Loucy (cell line): ENCODE measurements around the gene CDH20.

Source experiments
- H2AFZ ChIP-seq: fragments of 200-600 bp; sonication (generic); 2 replicates; pipeline ENCODE4 v1.6.0; 2016; ENCODE audit warnings: antibody characterized with exemption, mild to moderate bottlenecking, low read length, moderate library complexity
- H3F3A ChIP-seq: fragments of 200-600 bp; 2 replicates; pipeline ENCODE4 v1.6.0; 2016; ENCODE audit warnings: antibody characterized with exemption, low read depth, mild to moderate bottlenecking
- H3K27me3 ChIP-seq: fragments of 200-600 bp; sonication (generic); 2 replicates; pipeline ENCODE4 v1.6.1; 2014; ENCODE audit warnings: low read length, mild to moderate bottlenecking; ENCODE audit not compliant: insufficient read depth, poor library complexity, severe bottlenecking
- H3K36me3 ChIP-seq: fragments of 200-600 bp; sonication (generic); 2 replicates; pipeline ENCODE4 v1.6.1; 2016; ENCODE audit warnings: low read length; ENCODE audit not compliant: insufficient read depth
- H3K4me1 ChIP-seq: fragments of 200-600 bp; sonication (generic); 2 replicates; pipeline ENCODE4 v1.5.1; 2014; ENCODE audit warnings: low read length, mild to moderate bottlenecking; ENCODE audit not compliant: insufficient read depth, poor library complexity, severe bottlenecking
- H3K4me2 ChIP-seq: fragments of 200-600 bp; sonication (generic); 2 replicates; pipeline ENCODE4 v1.6.0; 2014; ENCODE audit warnings: antibody characterized with exemption, low read length, low read depth, mild to moderate bottlenecking; ENCODE audit not compliant: poor library complexity, severe bottlenecking
- H3K4me3 ChIP-seq: fragments of 200-600 bp; sonication (generic); 2 replicates; pipeline ENCODE4 v1.5.1; 2014; ENCODE audit warnings: low read length, mild to moderate bottlenecking, mixed read lengths; ENCODE audit not compliant: poor library complexity, severe bottlenecking
- H3K79me2 ChIP-seq: fragments of 200-600 bp; sonication (generic); 2 replicates; pipeline ENCODE4 v1.6.1; 2014; ENCODE audit warnings: low read length; ENCODE audit not compliant: insufficient read depth
- H3K9ac ChIP-seq: fragments of 200-600 bp; sonication (generic); 2 replicates; pipeline ENCODE4 v1.6.0; 2014; ENCODE audit warnings: mild to moderate bottlenecking, low read depth, low read length, moderate library complexity; ENCODE audit not compliant: poor library complexity, severe bottlenecking
- H3K9me2 ChIP-seq: fragments of 200-600 bp; sonication (generic); replicated peaks from 2 replicates; pipeline ENCODE4 v1.6.1; 2016; ENCODE audit warnings: low read depth, low read length, mixed read lengths
- H3K9me3 ChIP-seq: fragments of 200-600 bp; sonication (generic); 2 replicates; pipeline ENCODE4 v1.6.1; 2014; ENCODE audit warnings: mild to moderate bottlenecking, antibody characterized with exemption, low read length, low read depth; ENCODE audit not compliant: insufficient read depth
- H4K20me1 ChIP-seq: fragments of 200-600 bp; sonication (generic); 2 replicates; pipeline ENCODE4 v1.6.0; 2014; ENCODE audit warnings: antibody characterized with exemption, low read length, mild to moderate bottlenecking; ENCODE audit not compliant: insufficient read depth, poor library complexity, severe bottlenecking
- CTCF ChIP-seq: fragments of 200-600 bp; sonication (generic); conservative IDR thresholded peaks from 2 replicates; pipeline ENCODE4 v1.5.1; 2014; ENCODE audit warnings: mild to moderate bottlenecking, antibody characterized with exemption, low read length
- EZH2phosphoT487 ChIP-seq: fragments of 200-600 bp; IDR thresholded peaks from 2 replicates; pipeline ENCODE4 v1.6.1; 2018; ENCODE audit warnings: antibody characterized with exemption, mild to moderate bottlenecking, moderate library complexity, borderline replicate concordance

CDH20 gene

GRCh38 chr18:61286867-61287266, 46.4 kb upstream of the CDH20 start:
- H3K4me2 ChIP-seq, result no peak overlapping the region
- no peaks in the 10 kb centered on the region for H3K27me3 ChIP-seq
- H2AFZ ChIP-seq, result no peak overlapping the region
- no peak overlapping the region for H3K9ac ChIP-seq
- TF ChIP-seq EZH2phosphoT487 (no peak), CTCF (no peak)
- no peaks in the 10 kb centered on the region for H3F3A ChIP-seq
- no peaks in the 10 kb centered on the region for H3K9me2 ChIP-seq
- no peak overlapping the region for H3K4me3 ChIP-seq
- no peaks in the 10 kb centered on the region for H3K9me3 ChIP-seq
- H3K79me2 ChIP-seq, result no peaks in the 10 kb centered on the region
- no peaks in the 10 kb centered on the region for H3K4me1 ChIP-seq
- no peaks in the 10 kb centered on the region for H4K20me1 ChIP-seq
- no peaks in the 10 kb centered on the region for H3K36me3 ChIP-seq

- Histone ChIP-seq H3K27me3 (no peaks in the 10 kb centered on the region), H4K20me1 (no peaks in the 10 kb centered on the region), H3K79me2 (no peaks in the 10 kb centered on the region), H3K4me3 (no peak overlapping the region), H3K9me3 (no peaks in the 10 kb centered on the region), H3K9ac (no peak overlapping the region), H3K4me1 (no peaks in the 10 kb centered on the region), H2AFZ (no peak overlapping the region), H3F3A (no peaks in the 10 kb centered on the region), H3K9me2 (no peaks in the 10 kb centered on the region), H3K4me2 (no peak overlapping the region), H3K36me3 (no peaks in the 10 kb centered on the region)
- no peak for TF ChIP-seq CTCF
Observed at GRCh38 chr18:61290616-61291015, 42.6 kb upstream of the CDH20 start.

GRCh38 chr18:61292280-61293035, 40.8 kb upstream of the CDH20 start:
- Histone ChIP-seq H3K27me3 (no peaks in the 10 kb centered on the region), H3K4me3 (no peak overlapping the region), H3K9me3 (no peaks in the 10 kb centered on the region), H2AFZ (no peak overlapping the region), H3K79me2 (no peaks in the 10 kb centered on the region), H3K9ac (no peak overlapping the region), H3K9me2 (no peaks in the 10 kb centered on the region), H3K4me2 (no peak overlapping the region), H3K36me3 (no peaks in the 10 kb centered on the region), H3K4me1 (no peaks in the 10 kb centered on the region), H4K20me1 (no peaks in the 10 kb centered on the region), H3F3A (no peaks in the 10 kb centered on the region)
- TF ChIP-seq CTCF (no peak), EZH2phosphoT487 (no peak)
